HG03469 (cell line): ENCODE measurements around the gene FOXN3.
A peak's percentile ranks its signal among the peaks of the same experiment; 100 is the strongest.

Experiments used
- ATAC-seq: cut with Tn5 transposase; IDR thresholded peaks from one replicate; pipeline ENCODE4 v1.9.1; 2021; ENCODE audit warnings: mild to moderate bottlenecking, moderate library complexity, moderate number of reproducible peaks; ENCODE audit not compliant: unreplicated experiment

FOXN3 gene

DNA sequence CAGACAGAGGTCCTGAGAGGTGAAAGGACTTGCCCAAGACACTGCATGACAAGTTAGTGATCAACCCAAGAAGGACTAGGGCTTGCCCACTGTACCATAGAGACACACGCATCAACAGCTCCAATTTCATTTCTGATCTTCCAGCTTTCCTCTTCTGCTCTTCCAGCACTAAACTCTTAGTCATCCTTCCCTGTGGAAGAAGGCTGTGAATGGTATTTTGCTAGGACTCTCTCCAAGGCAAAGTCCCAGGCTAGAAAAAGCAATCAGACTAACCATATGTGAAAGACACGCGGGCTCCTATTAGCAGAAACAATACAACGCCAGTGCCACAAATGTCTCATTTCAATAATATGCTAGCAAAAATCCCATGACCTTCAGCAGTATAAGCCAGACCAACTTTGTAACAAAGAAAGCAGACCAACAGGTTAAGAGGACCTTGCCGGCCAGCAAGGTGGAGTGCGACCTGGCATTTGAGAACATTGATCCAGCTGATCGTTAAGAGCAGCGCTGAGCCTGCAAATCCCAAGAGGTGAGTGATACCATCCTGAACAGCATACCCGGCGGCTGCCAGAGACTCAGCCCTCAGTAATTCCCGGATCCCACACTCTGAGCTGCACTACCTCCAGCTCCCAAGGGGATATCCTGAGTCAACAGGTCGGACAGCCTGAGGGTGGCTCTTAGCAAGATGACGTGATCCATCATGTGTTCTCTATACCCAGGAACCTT is 132.5 kb downstream of the FOXN3 start:
- ATAC-seq, result no peak

DNA sequence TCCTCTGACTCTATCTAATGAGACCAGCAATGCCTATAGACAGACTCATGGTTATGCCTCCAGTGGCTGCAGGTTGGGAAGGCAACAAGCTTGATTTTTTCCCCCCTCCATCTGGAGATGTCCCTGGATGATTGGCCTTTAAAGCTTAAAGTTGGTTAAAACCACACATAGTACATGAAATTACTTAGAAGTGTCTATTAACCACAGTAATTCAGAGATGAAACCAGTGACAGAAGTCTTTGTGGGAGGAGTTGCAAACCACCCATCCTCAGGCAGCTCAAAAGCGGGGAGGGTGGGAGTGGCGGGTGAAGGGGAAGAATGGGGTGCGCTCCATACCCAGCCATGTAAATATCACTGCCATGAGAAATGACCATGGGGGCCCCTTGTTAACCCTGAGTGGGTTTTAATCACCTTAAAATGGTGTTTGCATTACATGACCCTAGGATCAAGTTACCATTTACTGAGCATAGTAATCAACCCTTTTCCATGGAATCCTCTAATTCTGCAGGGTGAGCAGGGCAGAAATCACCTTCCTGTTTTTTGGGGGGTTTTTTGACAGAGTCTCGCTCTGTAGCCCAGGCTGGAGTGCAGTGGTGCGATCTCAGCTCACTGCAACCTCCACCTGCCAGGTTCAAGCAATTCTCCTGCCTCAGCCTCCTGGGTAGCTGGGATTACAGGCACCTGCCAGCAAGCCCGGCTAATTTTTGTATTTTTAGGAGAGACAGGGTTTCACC is 133.5 kb downstream of the FOXN3 start:
- ATAC-seq, result no peak

DNA sequence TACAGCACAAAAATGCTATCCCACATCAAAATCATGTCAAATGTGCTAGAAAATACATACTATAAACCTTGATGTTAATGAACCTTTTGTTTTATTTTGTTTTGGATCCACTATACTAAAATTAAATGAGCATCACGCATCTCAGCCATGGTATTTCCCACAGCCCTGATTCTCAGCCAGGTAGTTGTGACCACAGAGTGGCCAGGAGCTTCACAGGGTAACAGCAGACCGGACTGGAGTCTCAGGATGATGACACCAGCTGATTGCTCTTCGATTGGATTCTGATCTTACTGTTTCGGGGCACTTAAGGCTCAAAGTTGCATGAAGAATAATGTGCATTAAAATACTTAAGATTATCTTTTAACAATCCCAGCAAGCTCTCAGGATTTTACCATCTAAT is 134.8 kb downstream of the FOXN3 start:
- no peak for ATAC-seq

DNA sequence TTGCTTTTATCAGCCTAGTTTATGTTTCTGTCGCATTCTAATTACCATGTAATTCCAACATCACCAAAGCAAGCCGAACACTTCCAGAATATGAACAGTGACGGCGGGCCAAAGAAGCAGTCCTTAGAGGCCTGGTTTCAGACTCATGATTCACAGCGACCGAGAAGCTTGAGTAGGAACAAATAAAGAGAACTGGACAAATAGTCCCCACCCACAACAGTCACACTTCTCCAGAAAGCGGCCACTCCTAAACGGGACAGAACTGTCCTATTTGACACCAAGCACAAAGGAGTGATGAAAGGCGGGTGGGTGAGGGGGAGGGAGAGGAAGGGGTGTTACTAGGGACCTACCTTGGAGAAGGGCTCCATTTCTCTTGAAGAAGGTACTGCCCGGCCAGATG is 136.4 kb downstream of the FOXN3 start:
- no peak for ATAC-seq

DNA sequence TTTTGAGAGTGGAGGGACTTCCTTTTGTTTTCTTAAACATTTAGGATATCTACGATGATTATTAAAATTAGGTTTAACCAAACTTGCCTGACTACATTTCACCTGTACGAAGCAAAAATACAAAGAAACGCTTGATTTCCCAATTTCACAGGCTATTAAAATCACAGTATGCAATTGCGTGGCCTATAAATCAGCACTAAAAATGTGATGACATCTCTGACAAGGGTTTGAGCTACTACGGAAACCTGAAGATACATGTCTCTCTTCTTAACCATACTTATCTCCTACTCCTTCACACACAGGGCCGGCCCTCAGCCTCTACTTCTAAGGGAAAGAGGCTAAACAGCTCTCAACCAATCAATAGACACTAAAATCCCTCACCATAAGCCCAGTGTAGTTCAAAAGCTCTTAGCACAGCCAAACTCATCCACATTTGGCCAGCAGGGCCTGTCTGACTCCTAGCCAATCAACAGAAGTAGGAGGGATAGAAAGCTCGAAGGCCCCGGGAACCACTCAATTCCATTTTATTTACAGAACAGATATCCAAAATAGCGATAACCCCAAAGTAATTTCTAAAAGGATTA is 137.3 kb downstream of the FOXN3 start:
- no peak for ATAC-seq

DNA sequence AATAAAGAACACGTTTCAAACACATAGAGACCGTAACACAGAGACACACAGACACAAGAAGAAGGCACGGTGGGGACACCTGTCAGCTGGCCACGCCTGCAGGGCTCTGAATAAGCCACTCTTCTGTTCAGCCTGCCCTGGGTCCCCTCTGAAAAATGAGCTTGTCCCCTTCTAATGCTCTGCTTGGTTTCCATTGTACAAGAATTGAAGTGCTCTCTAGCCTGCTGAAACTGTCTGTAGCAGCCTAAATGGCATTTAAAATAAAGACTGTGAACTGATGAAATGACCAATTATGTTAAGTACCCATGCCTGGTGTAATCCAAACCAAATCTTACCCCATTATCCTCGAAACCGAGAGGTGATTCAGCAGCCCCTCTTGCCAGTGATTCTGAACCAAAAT is 139.8 kb downstream of the FOXN3 start:
- ATAC-seq, result no peak

DNA sequence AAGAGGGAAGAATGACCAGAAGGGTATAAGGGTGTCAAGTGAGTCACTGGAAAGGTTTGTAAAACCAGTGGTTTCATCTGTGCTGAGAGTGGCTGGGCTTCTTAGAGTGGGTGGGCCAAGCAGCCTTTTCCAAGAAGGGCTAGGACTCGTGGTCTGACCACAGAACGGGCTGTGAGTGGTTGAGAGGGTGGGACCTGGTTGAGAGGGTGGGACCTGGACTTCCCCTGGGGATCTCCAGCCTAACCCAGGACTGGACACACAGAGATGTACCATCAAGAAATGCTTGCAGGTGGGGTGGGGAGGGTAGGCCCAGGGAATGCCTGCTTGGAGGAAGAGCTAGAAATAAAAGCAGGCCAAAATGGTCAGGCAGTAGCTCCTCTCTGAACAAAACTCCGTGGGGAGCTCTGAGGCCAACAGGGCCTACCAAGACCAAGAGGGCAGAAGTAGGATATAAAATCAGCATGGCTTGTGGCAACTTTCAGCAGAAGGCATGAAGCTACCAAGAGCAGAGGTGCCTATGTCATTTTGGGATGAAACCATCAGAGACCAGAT is 140.5 kb downstream of the FOXN3 start:
- ATAC-seq, result peak; percentile 88

DNA sequence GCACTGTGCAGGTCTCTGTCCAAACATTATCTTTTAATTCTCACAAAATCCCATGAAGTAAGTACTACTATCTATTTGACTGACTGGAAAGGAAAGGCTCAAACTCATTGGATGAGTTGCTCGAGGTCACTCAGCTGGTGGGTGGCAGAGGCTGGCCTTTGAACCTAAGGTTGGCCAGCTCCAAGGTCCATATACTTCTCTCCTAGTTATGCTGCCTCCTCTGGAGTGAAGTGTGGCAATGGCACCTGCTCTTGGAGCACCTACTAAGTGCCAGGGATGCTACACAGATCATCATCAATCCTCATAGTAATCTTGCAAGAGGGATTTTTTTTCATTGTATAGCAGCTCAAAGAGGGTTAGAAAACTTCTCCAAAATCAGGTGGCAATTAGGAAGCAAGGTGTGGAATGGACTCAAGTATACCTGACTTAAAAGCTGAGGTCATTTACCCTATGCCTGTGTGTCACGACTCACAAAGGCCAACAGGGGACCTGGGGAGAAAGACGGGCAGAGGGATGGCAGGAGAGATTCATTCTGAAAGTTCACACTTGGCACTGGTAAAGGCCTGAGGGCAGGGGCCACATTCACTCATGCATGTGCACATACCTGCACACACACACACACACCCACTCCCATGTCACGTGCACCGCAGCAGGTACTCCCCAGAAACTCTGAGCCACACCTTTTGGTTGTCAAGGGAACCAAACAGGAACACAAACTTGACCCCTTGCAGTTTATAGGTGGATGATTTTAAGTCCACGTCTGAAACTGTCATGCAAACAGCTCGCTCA is 146.4 kb downstream of the FOXN3 start:
- ATAC-seq, result no peak

DNA sequence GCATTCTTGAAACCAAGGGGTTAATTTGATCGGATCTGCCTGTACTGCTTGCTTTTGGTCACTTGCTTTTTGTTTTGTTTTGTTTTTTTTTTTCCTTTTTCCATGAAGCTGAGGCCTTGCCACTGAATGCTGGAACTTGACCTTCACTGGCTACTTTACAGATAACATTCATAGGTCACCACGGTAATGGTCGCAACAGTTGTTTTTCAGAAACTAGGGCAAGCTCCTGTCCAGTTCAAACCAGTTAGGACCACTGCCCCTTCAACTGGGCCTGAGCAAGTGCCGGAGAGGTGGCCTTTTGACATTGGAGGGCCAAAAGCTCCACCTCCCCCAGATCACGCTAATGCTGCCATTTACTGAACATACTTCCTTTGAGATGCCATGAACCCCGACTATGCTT is 147.6 kb downstream of the FOXN3 start:
- no peak for ATAC-seq

DNA sequence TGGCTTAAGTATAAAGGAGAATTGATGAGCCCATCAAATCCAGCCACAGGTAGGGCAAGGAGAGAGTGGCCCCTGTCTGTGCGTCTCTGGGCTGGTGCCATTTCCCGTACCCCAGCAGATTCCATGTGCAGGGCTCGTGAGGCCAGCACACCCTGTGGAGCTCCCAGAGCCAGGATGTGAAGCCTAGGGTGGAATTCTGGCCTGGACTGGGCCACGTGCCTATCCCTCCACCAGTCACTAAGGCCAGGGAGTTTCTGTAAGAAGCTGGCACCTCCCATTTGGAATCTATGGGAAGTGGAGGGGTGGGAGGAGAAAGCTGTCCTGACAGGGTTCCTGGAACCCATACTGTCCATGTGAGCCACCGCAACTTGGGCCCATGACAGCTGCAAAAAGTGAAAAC is 148.5 kb downstream of the FOXN3 start:
- ATAC-seq, result no peak

DNA sequence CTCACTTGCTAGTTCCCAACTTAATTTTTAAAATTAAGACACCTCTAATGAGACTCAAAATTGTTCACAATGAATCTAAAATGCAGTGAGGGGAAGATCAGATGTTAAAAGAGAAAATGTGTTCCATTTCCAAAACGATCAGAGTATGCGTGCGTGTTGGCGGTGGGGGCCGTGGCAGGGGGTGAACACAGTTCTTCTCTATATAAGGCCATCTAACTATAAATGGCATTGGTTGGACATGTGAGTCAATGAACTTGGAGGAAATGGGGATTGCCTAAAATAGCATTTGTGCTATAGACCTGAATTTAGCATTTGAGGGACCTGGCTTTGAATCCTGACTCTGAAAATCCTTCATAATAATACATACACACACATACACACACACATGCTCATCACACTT is 149.4 kb downstream of the FOXN3 start:
- no peak for ATAC-seq

DNA sequence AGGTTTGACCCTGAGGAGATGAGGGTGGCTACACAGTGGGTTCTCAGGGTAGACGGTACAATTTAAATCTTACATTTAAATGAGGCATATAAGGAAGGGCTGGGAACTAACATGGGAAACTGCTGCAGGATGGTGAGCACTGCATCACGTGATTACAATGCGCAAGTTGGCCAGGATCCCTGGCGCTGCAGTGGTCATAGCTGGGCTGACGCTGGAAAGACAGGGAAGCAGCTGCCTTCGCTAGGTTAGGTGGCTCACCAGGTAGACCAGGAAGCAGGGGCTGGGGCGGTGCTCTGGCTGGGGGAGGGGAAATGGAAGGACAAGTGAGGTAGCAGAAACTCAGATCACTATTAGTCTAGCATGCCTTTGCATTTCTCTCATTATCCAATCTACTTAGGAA is 149.9 kb downstream of the FOXN3 start:
- no peak for ATAC-seq

DNA sequence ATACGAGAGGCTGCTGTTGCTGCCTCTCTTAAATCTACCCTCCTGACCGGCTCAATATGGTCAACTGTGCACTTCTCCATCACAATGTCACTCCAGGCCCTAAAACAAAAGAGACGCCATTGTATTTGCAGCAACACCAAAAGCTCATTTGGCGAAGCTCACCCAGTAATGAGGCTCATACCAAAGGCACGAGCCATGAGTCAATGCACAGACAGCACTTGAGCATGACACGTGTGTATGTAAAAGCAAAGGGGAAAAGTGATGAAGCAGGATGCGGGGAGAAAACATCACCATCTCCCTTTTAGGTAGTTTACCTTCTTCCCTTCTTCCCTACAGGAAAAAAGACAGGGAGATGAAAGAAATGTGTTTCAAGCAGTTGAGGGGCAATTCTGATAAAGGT is 150.3 kb downstream of the FOXN3 start:
- ATAC-seq, result no peak

DNA sequence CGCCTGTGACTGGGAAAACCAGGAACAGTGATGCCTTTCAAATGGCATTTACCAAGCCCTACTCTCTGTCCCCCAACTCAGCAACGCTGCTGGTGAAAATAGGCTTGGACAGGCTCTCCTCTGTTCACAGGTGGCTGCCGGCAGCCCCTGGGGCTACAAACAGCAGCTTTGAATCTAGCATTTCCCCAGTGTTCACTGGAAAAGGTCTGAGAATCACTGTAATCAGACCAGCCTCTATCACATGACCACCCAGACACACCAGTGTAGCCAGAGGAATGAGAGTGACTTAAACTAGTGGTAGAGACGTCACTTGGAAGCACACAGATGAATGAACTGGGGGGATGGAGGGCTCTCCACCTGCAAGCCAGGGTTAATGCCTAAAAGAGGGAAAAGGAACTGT is 151.8 kb downstream of the FOXN3 start:
- no peak for ATAC-seq

DNA sequence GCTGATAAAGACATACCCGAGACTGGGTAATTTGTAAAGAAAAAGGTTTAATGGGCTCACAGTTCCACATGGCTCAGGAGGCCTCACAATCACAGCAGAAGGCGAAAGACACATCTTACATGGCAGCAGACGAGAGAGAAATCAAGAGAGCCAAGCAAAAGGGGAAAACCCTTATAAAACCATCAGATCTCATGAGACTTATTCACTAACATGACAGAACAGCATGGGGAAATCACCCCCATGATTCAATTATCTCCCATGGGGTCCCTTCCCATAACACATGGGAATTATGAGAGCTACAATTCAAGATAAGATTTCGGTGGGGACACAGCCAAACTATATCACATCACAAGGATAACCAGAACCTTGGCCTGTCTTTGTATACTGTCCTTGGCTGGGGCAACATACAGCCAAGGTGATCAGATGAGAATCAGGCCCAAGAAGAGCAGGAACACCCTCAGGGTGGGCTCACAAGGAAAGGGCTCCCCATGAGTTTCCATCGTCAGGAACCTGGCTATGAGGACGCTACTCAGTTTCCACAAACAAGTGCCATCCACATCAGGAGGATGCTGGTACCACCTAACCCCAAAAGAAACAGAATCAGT is 152.7 kb downstream of the FOXN3 start:
- no peak for ATAC-seq

DNA sequence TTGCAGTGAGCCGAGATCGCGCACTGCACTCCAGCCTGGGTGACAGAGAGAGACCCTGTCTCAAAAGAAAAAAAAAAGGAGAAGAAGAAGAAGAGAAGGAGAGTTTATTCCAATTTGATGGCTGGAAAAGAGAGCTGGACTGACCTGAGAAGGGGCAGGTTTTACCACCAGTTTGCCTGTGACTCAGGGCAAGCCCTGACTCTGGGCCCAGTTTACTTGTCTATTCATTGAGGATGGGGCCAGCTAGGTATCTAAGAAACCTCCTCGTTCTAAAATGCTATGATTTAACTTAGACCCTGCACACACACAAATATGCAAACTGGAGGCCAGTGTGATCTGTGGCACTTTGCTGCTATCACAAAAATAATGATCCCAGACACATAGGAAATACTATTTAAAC is 155.0 kb downstream of the FOXN3 start:
- no peak for ATAC-seq

DNA sequence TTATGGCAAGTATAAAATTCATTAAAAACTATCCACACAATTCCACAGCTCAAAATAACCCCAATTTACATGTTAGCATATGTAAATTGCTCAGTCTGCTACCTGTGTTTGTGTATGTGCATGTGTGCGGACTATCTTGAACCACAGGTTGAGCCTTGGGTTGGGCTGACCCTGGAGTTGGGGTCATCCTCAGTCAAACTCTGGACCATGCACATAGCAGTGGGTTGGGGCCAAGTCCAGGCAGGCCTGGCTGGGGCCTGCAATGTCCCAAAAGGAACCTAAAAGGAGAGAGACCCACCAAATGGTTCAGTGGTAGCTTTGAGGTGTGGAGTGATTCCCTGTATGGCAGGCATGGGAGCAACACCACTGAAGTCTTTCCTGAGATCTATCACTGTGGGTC is 156.1 kb downstream of the FOXN3 start:
- ATAC-seq, result no peak

DNA sequence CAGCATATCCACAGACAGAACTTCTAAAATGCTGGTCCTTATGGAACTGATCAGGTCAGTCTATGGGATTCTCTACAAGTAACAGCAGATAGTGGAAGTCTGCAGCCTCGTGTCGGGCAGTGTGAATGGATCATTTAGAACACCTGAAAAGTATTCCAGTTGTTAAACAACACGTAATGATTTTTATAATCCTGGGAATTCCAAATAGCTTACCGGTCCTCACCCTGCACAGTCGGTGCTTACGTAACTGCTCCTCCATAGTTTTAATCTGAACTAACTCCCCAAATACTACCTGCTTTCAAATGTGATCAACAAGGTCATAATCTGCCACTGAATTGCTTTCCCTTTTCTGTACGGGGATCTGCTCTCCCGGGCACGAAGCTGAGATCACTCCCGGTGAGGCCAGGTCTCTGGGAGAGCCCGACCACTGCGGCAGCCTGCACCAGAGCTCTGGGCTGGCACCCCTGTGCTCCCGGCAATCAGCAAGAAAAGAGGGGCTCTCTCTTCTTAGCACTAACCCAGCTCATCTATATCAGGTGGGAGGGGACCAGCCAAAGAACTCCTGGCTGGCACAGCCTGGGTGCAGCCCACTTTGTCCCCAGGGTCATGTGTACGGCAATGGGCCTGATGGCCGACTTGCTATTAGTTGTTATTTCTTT is 157.0 kb downstream of the FOXN3 start:
- ATAC-seq, result no peak

DNA sequence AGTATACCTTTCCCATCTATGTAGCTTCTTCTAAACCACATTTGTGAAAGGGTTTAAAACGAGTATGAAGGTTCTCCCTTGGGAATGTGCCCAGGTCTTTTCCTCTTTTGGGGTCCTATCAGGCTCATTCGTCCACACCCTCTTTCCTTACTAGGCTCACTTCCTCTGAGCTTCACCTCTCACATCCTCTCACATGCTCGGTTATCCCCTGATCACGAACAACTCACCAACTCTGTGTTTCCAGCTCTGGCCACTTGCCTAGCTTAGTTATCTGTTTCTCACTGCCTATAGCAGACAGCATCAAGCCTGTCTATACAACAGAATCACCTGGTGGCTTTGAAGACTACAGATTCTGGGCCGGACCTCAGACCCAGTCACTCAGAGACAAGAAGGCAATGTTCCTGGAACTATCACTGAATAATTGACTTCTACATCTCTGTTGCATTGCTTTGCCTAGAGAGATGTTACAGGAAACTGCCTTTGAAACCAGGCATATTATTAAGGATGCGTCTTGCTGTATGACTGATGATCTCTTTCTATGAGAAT is 158.2 kb downstream of the FOXN3 start:
- no peak for ATAC-seq

DNA sequence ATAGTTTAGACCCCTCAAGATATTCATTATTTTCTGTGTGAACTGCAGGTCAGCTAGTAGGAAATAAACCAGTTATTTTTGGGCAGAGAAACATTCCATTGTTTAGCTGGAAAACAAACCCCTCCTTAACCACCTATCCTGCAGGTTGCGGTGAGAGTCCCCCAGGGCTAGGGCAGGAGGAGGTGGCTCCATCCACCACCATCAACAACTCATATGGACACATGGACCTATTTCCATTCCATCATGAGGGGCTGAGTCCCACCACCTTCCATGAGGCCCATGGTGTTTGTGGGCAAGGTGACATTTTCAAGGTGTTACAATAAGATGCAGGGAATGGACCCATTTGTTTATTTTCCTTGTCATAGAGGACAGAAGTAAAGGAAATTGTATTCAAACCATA is 160.1 kb downstream of the FOXN3 start:
- no peak for ATAC-seq
